K562 (cell line): Measurements from ENCODE around the gene WWTR1. TPM values are rescaled to one million over a fixed set of nuclear protein-coding genes. Genes with fewer than 3 reads are reported as not detected.

ENCODE experiments used
- AFF1 ChIP-seq, 2 experiments: fragments of 450-650 bp; IDR thresholded peaks; 2 replicates each; pipeline ENCODE4 v1.6.1; 2018; ENCODE audit warnings: mild to moderate bottlenecking in 2 of 2, low read depth in 1 of 2; ENCODE audit not compliant: partially characterized antibody in 2 of 2
- CREB1 ChIP-seq, 2 experiments: sonication (generic) in 1 of 2; formaldehyde crosslinking in 1 of 2; IDR thresholded peaks; 2 replicates each; pipeline versions ENCODE4 v1.6.1 to v1.8.0; 2012 to 2022; ENCODE audit warnings: inconsistent platforms in 1 of 2, mild to moderate bottlenecking in 1 of 2, missing genetic modification reagents in 1 of 2, moderate library complexity in 1 of 2
- ELF4 ChIP-seq: fragments of 450-650 bp; formaldehyde crosslinking; IDR thresholded peaks from 2 replicates; pipeline ENCODE4 v1.4.0; 2022; ENCODE audit warnings: missing genetic modification characterization
- EP400 ChIP-seq: fragments of 450-650 bp; IDR thresholded peaks from 2 replicates; pipeline ENCODE4 v1.6.1; 2017; ENCODE audit warnings: antibody characterized with exemption, mild to moderate bottlenecking, moderate library complexity
- PHB2 ChIP-seq: fragments of 450-650 bp; IDR thresholded peaks from 2 replicates; pipeline ENCODE4 v1.6.1; 2017; ENCODE audit warnings: low read depth
- TAF7 ChIP-seq: fragments of 450-650 bp; IDR thresholded peaks from 2 replicates; pipeline ENCODE4 v1.6.1; 2016; ENCODE audit warnings: missing genetic modification characterization, missing compliant biosample characterization
- ZNF134 ChIP-seq: fragments of 250-450 bp; sonication (Bioruptor Pico); conservative IDR thresholded peaks from 2 replicates; pipeline ENCODE4 v1.4.0; 2020
- ZNF384 ChIP-seq: IDR thresholded peaks from 2 replicates; pipeline ENCODE4 v1.6.1; 2012; ENCODE audit warnings: low read depth, low read length, improper control_type of control experiment
- ZNF445 ChIP-seq: fragments of 250-450 bp; sonication (Bioruptor Pico); IDR thresholded peaks from 2 replicates; pipeline ENCODE4 v1.4.0; 2020; ENCODE audit warnings: low read depth, mild to moderate bottlenecking, moderate library complexity
- polyA plus RNA-seq, 8 experiments: library from polyadenylated mRNA; depleted of rRNA in 4 of 8; stranded (reverse) in 5 of 8; unstranded in 3 of 8; fragments of >200 nt; fragmentation: Nextera tagmentation in 2 of 8; fragmentation: Illumina TruSeq in 1 of 8; extraction: Ambion mirVana in 2 of 8; extraction: Trizol in 1 of 8; gene quantifications; 2 replicates each; pipeline versions ENCODE4 v1.2.1 to v1.2.3, GENCODE V29; 2011 to 2014; ENCODE audit warnings: inconsistent platforms in 1 of 8, missing spikeins in 1 of 8
- total RNA-seq, 7 experiments: library from RNA; depleted of rRNA in 6 of 7; stranded (reverse); fragments of >200 nt in 6 of 7; fragmentation: Illumina TruSeq in 2 of 7; extraction: Trizol in 2 of 7; gene quantifications; 2 replicates each; pipeline versions ENCODE4 v1.2.1 to v1.2.3, GENCODE V29; 2011 to 2021; ENCODE audit warnings: low replicate concordance in 1 of 7
- TF ChIP-seq, protein P1 (sequence below): fragments of 200-400 bp; formaldehyde crosslinking; IDR thresholded peaks from 2 replicates; pipeline ENCODE4 v1.6.1; 2017; ENCODE audit warnings: mild to moderate bottlenecking, low read depth, low read length, moderate library complexity

WWTR1 gene
- total and polyA plus RNA-seq, 9 of the 15 experiments (the other 6 are each of a cell fraction or from before 2014, with no cell fraction given), result 0.04 to 1.5 (median 0.60) TPM

DNA sequence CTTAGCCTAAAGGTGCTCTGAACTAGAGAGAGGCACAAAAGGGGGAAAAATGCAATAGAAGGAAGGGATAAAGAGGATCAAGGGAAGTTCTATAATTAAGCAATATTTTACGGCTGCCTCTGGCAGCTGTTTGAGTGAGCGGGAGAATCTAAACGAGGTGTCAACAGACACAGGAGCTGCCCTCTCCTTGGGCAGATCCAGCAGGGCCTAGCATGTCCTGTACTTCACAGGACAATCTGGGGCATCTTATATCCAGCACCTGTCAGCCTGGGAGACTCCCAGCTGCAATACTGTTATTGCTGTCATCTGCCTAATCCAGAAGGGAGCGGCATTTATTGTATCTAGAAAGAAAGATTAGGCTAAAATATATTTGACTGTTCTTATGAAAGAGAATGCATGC is 68.9 kb downstream of the WWTR1 start (continued):
- TF ChIP-seq ZNF445 (CRISPR knock-in tag) (no peak), ZNF134 (no peak), TAF7 (tag) (no peak), ELF4 (no peak), ZNF384 (no peak), CREB1 (IDR thresholded peaks at IDR 0.05) (no peak), CREB1 (CRISPR knock-in tag; IDR thresholded peaks at IDR 0.05) (no peak), EP400 (no peak), PHB2 (no peak), AFF1 (IDR thresholded peaks at IDR 0.05; ENCODE audit: low read depth in 1 of 2, partially characterized antibody in 2 of 2) (no peak)
- TF ChIP-seq, protein P1, sequence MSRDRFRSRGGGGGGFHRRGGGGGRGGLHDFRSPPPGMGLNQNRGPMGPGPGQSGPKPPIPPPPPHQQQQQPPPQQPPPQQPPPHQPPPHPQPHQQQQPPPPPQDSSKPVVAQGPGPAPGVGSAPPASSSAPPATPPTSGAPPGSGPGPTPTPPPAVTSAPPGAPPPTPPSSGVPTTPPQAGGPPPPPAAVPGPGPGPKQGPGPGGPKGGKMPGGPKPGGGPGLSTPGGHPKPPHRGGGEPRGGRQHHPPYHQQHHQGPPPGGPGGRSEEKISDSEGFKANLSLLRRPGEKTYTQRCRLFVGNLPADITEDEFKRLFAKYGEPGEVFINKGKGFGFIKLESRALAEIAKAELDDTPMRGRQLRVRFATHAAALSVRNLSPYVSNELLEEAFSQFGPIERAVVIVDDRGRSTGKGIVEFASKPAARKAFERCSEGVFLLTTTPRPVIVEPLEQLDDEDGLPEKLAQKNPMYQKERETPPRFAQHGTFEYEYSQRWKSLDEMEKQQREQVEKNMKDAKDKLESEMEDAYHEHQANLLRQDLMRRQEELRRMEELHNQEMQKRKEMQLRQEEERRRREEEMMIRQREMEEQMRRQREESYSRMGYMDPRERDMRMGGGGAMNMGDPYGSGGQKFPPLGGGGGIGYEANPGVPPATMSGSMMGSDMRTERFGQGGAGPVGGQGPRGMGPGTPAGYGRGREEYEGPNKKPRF, result no peak
